Stimulated activated CD8-positive, alpha-beta memory T cell treated with anti-CD3 and anti-CD28 coated beads, Interleukin-12 subunit alpha, Interleukin-12 subunit beta, amount 100 ng/mL, for 24 hours (primary cell): ENCODE measurements around the gene NTRK2.

Experiments used
- DNase-seq: peaks from one replicate; pipeline ENCODE4 v3.0.0-alpha.2; 2020; ENCODE audit errors: extremely low read depth

The NTRK2 gene

DNA sequence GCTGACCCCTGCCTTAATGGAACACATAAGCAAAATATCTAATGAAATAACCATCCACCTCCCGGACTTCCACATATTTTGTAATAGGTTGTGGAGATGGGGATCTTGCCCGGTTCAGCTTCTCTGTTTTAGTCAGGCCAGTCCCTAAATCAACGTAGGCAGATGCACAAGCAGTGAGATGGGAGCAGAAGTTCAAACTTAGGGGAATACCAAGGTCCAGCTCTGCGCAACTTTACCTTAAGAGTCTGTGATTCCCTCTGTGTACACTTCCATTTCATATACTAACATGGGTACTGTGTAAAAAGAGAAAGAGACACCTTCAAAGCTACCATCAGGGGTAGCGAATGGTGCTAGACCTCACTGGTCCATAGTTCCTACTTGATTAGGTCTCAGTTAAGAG lies 110.9 kb downstream of the NTRK2 start:
- no peak for DNase-seq

DNA sequence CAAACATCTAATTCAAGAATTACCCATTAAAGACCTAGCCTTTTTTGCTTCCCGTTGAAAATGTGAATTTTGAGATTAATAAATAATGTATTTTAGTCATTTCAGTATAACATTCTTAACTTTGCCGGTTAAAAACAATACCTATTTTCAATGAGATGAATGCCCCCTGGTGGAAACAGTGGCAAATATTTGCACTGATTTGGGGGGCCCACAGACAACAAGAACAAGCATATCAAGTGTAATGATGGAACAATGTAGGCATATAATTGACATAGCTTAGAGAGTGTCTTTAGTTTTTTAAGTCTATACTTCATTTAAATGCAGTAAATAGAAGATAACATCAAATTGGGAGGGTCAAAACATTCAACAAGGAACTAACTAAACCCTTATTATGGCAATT lies 111.9 kb downstream of the NTRK2 start:
- DNase-seq: no peak

DNA sequence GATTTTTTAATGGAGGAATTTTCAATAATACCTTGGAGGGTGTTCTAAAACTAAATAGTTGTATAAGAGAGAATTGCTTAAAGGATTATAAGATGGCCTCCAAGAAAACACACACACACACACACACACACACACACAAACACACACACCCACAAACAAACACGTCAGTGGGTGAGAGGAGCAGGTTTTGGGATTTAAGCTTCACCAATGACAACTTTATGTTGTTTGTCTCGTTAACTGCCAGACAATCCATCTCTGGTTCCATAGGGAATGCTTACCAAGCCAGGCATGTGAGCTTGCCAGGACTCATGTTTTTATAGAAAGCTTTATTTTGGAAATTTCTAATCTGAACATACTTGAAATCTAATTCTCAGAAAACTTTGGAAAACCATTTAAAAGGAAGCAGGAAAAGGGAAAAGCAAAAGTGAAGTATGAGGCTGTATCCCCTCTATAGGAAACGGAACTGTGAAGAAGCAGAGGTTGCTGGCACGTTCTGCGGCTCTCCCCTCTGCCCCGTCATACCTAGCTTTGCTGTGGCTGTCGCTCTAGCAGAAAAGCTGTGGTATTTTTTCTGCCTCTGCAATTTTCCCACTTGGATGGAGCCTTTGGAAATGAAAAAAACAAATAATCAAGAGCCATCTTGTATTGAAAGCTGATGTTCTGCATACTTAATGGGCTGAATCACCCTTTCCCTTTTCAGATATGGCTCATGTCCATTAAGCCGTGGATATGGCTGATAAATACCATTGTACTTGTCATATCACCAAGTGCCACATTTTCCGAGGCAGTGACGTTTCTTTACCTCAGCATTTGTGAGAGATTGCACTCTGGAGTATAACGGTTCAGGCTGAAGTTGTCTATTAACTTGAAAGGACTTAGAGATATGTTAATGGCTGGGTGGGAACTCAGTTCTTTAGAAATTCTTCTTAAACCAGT lies 112.7 kb downstream of the NTRK2 start:
- no peak for DNase-seq

DNA sequence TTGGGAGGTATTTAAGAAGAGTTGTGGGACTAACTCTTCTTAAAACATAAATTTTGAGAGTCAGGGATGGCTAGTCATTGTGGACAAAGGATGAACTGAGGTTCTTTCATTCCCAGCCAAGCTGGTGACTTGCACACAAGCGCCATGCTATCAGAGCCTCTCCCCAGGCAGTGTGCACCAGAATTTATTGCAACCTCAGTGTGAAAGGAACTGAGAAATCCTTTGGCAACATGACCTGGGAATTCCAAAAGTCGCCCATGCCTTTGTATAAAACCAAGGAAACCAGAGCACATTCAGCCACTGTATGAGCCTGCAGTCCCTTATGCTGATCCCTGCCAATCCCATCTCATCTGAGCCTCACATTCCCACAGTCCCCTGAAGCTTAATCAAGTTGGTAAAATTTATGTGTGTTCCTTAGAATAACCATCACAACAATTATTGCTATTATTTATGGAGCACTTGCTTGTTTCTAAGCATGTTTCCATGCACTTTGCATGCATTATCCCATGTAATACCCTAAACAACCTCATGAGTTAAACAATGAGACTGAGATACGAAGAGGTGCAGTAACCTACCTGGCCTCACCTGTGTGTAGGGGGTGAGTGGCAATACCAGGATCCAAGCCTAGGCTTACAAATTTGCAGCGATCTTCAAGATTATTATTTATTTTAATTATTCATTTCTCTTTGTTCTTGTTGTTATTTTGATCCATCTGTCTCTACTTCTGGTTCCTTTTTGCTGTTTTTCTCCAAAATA lies 116.4 kb downstream of the NTRK2 start:
- DNase-seq: no peak

DNA sequence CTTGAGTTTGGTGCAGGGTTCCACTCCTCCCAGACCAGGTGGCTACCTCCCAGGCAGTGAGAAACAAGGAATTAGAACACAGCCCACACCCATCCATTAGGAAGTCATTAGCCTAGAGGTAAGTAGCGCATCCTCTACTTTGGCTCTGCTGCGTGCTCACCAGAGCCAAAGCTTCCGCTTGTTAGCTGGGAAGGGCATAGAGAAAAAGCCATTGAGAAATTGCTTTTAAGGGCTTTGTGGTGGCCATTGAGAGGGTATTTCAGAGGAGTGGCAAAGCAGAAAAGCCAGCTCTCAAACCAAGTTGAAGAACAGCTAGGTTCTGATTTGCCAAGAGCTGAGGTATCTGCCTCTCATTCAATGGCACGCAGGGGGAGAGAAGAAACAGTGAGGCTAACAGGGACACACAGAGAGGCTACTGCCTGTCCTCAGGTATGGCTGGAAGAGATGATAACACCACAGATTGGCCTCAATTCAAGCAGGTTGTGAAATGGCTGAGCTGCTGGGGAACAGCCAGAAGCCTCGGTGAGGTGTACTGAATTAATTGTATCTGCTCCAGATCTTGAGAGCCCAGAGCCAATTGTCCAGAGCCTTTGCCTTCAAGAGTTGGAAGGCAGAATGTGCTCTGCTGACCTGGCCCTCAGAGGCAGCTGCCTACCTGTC lies 119.4 kb downstream of the NTRK2 start:
- DNase-seq: no peak

DNA sequence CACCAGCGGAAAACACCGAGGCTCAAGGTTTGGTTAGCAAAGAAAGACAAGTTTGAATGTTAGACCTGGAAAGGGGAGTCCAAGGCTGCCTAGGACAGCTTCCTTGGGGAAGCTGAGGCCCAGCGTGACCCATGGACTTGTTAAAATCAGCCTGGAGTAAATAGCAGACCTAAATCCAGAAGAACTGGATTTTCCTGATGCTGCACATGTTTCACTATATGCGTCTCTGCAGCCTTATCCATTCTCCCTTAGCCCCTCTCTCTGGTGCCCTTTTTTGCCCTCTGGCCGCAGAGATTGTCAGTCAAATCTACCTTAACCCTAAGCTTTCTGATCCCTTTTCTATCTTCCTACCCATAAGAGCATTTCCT lies 119.9 kb downstream of the NTRK2 start:
- no peak for DNase-seq

DNA sequence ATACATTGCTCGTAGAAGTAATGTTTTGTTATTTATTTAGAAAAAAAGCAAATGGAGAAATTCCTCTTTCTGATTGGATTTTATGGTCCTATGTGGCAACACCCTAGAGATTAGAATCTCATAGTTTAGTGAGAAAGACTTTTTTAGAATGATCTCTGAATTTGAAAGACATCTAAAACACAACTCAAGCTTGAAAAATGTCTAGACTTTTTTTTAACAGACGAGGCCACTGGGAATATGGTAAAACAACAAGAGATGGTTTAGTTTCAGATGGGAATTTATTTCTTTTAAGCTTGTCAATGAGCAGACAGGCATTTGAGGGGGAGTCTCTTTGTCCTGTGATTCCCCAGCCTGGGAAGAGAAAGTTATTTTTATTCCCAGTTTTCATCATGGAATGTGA lies 122.1 kb downstream of the NTRK2 start:
- DNase-seq: no peak

DNA sequence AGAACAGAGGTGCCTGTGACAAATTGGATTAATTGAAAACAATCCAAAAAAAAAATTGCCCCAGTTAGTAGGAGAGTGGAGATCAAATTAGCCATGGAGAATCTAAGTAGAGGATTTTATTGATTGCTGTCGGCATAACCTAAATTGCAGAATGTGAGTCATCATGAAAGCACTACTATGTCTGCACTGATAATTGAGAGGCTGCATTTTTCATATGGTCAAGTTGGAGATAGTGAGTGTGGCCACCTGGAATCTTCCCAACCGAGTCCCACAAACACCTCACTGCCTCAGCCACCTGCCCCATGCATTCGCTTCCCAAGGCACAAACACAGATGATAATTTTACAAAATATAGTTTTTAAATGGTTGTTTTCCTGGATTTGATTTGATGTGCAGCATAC lies 123.7 kb downstream of the NTRK2 start:
- DNase-seq: no peak

DNA sequence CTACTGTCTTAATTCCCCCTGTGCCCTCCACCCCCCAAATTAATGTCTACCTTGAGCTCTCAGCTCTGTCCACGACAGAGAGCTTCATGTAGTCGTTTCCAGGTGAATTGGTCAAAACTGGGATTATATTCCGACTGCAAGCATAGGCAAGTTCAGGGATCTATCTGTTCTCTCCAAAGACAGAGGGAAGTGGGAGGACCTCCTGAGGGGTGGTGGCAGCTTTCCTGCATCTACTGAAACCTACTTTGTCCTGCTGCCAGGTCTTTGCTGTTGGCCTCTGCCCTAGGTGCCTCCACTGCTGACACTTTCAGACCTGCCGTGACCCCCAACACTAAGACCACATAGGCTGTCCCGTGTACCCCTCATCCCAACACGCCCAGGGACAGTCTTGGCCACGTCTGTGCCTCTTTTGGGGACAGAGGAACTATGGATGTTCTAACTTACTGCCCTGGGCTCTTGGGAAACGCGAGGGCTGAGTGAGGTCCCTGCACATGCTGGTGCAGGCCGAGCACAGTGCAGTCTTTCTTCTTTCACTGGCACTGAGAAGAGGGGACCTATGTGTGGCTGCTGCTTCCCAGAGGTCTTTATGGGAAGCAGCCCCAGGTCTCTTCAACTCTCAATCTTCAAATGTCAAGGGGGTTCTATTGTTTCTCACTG lies 125.6 kb downstream of the NTRK2 start:
- no peak for DNase-seq

DNA sequence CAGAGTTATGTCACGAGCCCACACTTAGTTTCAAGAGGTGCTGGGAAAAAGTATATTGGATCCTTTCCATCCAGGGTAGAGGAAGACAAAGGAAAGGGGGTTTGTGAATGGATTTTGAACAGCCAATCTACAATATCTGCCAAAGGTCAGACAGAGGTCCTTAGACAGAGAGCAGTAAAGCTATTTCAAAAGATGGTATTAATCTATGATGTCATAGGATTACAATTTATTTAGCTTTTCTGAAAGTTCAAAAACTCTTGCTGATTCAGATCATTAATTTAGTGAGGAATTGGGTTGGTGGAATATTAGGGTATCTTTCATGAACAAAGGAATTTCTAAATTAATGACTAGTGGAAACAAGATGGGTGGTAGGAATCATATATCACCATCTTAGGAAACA lies 126.9 kb downstream of the NTRK2 start:
- no peak for DNase-seq

DNA sequence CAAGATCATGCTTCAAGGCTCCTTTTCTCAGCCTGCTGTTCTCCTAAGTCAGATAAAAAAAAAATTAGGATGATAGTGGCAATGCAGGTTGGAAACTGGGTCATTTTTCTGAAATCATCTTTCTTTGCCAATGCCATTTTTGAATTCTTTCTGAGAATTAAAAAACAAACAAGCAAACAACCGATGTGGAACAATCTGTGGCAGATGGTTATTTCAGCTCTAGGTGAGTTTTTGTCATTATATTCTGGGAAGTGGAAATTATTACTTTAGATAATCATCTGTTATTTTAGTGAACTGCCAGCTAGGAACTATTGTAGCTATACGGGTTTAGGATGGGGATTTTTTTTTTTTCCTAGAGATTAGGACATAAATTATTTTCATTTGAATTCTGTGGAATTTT lies 129.7 kb downstream of the NTRK2 start:
- DNase-seq: no peak

DNA sequence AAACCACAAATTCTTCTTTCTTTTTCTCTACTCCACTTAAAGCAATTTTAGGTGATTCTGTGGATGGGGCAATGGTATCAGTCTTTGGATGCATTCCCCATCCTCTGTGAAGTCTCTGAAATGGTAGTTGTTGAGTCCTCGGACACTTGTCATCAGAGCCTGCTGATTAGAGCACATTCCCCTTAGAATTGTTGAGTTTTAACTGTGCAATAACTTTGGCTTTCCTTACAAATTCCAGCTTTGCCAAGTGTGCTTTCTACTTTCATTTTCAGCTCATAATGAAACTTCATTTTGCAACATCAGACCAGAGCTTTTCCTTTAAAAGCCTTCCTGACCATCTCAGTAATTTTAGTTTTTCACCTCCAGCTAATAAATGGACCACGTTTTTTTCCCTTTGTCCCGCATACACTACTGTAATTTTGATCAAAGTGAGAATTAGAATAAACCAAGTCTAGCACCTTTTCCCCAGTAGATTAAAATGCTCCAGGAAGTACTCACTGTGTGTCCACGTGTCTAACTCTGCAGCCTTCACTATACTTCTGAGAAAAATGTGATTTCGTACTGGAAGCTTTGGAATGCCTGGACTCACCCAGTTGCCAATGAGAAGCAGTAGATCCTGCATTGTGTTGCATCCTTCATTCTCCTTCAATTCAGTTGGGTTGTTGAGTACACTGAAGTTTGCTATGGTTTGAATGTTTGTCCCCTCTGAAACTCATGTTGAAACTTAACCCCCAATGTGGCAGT lies 135.6 kb downstream of the NTRK2 start:
- no peak for DNase-seq

DNA sequence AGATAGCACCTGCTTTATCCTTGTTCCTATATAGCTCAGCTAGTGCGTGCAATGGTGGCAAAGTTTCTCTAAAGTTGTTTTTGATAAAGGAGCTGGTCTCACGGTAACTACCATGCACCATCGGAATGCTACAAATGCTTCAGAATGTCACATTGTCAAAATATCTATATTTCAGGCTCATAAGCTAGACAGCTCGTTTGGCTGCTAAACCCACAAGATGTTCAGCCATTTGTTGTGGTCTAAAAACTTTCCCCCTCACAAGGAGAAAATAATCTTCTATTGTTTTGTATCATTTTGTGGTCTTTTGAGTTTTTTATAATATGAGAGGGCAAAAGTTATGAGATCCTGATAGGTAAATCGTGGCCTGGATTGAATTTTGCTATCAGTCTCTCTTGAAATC lies 137.9 kb downstream of the NTRK2 start:
- DNase-seq: no peak

DNA sequence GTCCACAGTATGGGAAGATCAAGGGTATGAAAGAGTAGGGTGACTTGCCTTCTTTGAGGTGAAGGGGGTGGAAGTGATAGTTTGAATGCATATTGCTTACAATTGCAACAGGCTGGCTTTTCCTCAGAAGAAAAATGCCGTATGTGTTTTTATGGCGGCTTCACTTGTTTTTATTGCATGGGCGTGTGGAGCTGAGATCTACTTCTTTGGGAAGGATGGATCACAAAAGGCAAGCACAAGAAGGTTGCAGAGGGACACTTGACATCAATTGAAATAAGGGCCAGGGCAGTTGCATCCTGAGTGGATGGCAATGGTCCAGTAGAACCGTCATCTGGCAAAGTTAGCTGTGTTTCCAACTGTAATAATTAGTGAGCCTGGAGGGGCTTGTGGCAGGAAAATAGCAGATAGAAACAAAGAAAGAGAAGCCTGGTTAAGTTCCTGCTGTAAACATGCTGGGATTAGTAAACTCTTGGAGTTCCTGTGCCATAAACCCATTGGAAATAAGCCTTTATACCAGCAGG lies 138.4 kb downstream of the NTRK2 start:
- DNase-seq: no peak

DNA sequence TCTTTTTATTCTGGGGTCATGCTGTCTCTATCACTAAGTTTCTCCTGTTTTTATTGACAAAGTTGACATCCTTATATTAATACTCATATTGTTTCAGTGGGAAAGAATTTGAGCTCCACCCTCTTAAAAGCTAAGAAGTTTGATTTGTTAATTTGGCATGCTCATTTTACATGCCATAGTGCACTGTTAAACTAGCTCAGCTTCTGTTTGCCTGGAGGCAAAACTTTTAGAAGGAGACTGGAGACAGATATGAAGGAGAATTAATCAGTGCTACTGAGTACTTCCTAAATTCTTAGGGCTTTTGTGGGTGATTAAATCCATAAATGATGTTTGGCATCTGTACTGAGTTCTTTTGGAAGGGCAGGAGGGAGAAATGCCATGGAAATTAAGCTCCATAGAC lies 138.9 kb downstream of the NTRK2 start:
- DNase-seq: no peak

DNA sequence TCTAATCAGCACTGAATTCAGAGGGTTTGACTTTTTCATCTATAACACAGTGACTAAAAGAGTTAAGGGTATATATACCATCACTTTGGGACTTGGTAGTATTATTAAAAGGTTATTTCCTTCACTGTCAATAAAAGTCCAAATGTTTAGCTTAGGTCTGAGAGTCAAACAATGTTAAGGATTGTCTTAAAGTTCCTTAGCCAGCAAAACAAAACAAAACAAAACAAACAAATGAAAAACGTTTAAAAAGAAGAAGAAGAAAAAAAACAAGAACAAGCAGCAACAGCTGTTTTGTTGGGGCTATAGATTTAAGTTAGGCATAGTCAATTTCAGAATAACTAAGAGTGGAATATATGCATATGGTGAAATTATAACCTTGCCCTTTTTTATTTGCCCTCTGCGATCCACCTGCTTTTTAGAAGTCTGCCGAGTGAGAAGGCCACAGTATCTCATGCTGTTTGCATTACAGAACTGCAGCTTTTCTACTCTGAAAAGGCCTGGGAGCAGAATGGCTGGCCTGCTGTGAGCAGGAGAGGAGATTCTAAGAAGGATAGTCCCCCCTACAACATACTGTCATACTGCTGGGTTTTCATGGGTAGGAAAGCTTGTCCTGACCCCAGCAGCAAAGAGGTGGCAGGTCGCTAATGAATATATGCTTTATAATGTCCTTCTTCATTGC lies 141.7 kb downstream of the NTRK2 start:
- DNase-seq: no peak

DNA sequence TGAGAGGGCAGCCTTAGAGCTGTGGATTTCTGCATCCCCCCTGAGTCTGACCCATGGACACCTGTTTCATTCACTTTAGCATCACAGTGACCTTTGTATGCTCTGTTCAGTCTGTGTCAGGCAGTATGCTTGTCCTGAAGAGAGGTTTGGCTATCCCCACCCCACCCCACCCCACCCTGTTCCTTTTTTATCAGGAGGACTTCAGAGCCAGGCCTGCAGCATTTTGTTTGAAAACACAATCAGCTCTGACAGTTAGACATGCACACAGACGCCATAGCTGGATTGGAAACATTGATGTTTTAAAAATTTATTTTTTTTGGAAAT lies 142.2 kb downstream of the NTRK2 start:
- DNase-seq: no peak

DNA sequence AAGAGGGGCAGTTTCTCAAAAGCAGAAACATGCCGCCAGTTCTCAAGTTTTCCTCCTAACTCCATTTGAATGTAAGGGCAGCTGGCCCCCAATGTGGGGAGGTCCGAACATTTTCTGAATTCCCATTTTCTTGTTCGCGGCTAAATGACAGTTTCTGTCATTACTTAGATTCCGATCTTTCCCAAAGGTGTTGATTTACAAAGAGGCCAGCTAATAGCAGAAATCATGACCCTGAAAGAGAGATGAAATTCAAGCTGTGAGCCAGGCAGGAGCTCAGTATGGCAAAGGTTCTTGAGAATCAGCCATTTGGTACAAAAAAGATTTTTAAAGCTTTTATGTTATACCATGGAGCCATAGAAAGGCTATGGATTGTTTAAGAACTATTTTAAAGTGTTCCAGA lies 142.8 kb downstream of the NTRK2 start:
- no peak for DNase-seq

DNA sequence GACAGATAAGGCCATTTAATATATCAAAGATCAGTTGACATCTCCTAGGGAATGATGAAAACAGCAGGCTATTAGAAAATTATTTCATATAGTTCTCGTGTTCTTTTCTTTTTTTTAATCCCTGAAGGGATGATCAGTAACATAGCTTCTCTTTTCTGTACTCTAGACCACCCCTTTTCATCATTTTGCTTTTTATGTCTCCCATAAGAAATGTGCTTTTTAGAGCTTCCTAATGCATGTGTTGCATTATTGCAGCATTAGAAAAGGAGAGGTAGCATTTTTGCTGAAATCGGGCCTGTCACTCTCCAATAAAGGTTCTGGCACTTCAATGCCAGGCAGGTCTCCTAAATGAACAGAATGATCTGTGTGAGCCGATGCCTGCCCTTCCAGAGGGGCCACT lies 143.3 kb downstream of the NTRK2 start:
- DNase-seq: no peak

DNA sequence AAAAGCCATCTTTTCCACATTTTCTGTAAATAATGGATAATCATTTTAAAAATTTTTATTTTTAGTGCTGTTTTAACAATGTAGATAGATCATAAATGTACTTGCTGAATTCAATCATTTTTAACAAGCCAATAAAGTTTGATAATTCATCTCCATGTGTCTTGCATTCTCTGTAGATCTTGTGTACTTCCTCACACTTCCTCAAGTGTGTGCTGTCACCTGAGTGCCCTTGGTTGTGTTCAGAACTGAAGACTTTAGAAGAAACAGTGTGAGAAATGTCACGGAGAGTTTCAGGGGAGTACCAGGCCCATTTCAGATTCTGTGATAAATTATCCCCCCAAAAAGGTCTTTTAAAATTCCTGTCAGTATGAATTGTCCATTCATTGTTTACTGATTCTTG lies 146.0 kb downstream of the NTRK2 start:
- no peak for DNase-seq

DNA sequence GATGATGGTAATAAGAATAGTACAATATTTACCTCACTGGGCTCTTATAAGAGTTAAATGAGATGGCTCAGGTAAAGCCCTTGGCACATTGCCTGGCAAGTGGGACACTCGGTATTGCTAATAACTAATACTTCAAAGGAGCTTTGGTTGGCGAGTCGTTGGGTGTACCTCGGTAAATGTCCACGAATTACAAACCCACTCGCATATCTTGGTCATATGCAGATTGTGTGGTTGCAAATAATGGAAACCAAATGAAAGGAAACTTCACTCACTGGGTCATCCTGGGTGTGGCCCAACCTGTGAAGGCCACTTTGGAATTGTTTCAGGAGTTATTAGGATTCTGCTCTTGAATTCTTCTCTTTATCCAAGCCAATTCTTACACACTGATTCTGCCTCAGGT lies 147.5 kb downstream of the NTRK2 start:
- DNase-seq: no peak
